ENCODE results near the gene ERN2.
A peak's percentile ranks its signal among the peaks of the same experiment; 100 is the strongest.

Gene ERN2

GRCh38 chr16:23640931-23641765 lies 71.9 kb downstream of the ERN2 start, which contains the start of the genes DCTN5 and PALB2:
DCTN5 (plus strand) TSS chr16:23641466; CDS start chr16:23641543, 77 bp downstream.
PALB2 (minus strand) TSS chr16:23641310; CDS start chr16:23641157, 153 bp downstream.
- DNase-seq (ENCODE audit: extremely low read depth in 1 of 2, low read depth in 1 of 2): peak; percentile 63 to 72

- no peak for DNase-seq (ENCODE audit: extremely low read depth in 1 of 2, low read depth in 1 of 2)
Measured at GRCh38 chr16:23640615-23640930, 72.4 kb downstream of the ERN2 start.
